Measurements from ENCODE around the gene MED15. TPM values are rescaled to one million over a fixed set of nuclear protein-coding genes. Genes with fewer than 3 reads are reported as not detected.

The MED15 gene
- total and polyA plus RNA-seq, 3 donors from 2014 or later = 71.0 to 101 (median 81.6) TPM

- H3K27me3 ChIP-seq = no peaks in the 10 kb centered on the region
- no peak for DNase-seq
- H3K27ac ChIP-seq = no peak overlapping the region
- TF ChIP-seq CTCF (IDR thresholded peaks at IDR 0.05) = no peak
- TF ChIP-seq POLR2A (IDR thresholded peaks at IDR 0.05) = no peak
- no peak overlapping the region for H3K4me3 ChIP-seq
- H3K4me1 ChIP-seq = peaks cover 4% of the 10 kb centered on the region
- no peaks in the 10 kb centered on the region for H3K36me3 ChIP-seq (ENCODE audit: low read depth, missing control alignments)
- intact Hi-C loops (cut with DNase I; ENCODE audit: low total_unique reads) = no loop called here
- WGBS, 2 donors = 67 to 88% methylated on average over 1 of the region's 1 CpG
- H3K9me3 ChIP-seq = no peaks in the 10 kb centered on the region
Observed at GRCh38 chr22:20577045-20577444, 69.6 kb downstream of the MED15 start.

- DNase-seq = no peak
- TF ChIP-seq POLR2A (IDR thresholded peaks at IDR 0.05) = no peak
- no peak for TF ChIP-seq CTCF (IDR thresholded peaks at IDR 0.05)
- no peak overlapping the region for H3K27ac ChIP-seq
- no peaks in the 10 kb centered on the region for H3K27me3 ChIP-seq
- 82 to 89% methylated on average over 8 of the region's 8 CpGs for WGBS, 2 donors
- no peak overlapping the region for H3K4me3 ChIP-seq
- no peaks in the 10 kb centered on the region for H3K36me3 ChIP-seq (ENCODE audit: low read depth, missing control alignments)
- intact Hi-C loops (cut with DNase I; ENCODE audit: low total_unique reads) = no loop called here
- H3K9me3 ChIP-seq = no peaks in the 10 kb centered on the region
- H3K4me1 ChIP-seq = peaks cover 4% of the 10 kb centered on the region
Observed at GRCh38 chr22:20577549-20577975, 70.2 kb downstream of the MED15 start.

GRCh38 chr22:20578192-20578591, 70.8 kb downstream of the MED15 start:
- H3K27me3 ChIP-seq = no peaks in the 10 kb centered on the region
- H3K36me3 ChIP-seq (ENCODE audit: low read depth, missing control alignments) = no peaks in the 10 kb centered on the region
- no peak for DNase-seq
- no peak overlapping the region for H3K27ac ChIP-seq
- TF ChIP-seq POLR2A (IDR thresholded peaks at IDR 0.05) (no peak), CTCF (IDR thresholded peaks at IDR 0.05) (no peak)
- H3K9me3 ChIP-seq = no peaks in the 10 kb centered on the region
- no peak overlapping the region for H3K4me3 ChIP-seq
- peaks cover 4% of the 10 kb centered on the region for H3K4me1 ChIP-seq
- intact Hi-C loops (cut with DNase I; ENCODE audit: low total_unique reads) = no loop called here
- WGBS, 2 donors = 71 to 84% methylated on average over 5 to 7 of the region's 7 CpGs

- 60 to 81% methylated on average over 1 to 5 of the region's 5 CpGs for WGBS, 2 donors
- no peak overlapping the region for H3K4me3 ChIP-seq
- intact Hi-C loops (cut with DNase I; ENCODE audit: low total_unique reads) = no loop called here
- no peak overlapping the region for H3K27ac ChIP-seq
- H3K9me3 ChIP-seq = no peaks in the 10 kb centered on the region
- peaks cover 4% of the 10 kb centered on the region for H3K4me1 ChIP-seq
- DNase-seq = no peak
- H3K36me3 ChIP-seq (ENCODE audit: low read depth, missing control alignments) = no peaks in the 10 kb centered on the region
- TF ChIP-seq CTCF (IDR thresholded peaks at IDR 0.05) (no peak), POLR2A (IDR thresholded peaks at IDR 0.05) (no peak)
- H3K27me3 ChIP-seq = no peaks in the 10 kb centered on the region
Observed at GRCh38 chr22:20578707-20579106, 71.3 kb downstream of the MED15 start.

- no peaks in the 10 kb centered on the region for H3K9me3 ChIP-seq
- WGBS, 2 donors = 69 to 86% methylated on average over 10 to 14 of the region's 14 CpGs
- intact Hi-C loops (cut with DNase I; ENCODE audit: low total_unique reads) = no loop called here
- no peak overlapping the region for H3K27ac ChIP-seq
- no peak for TF ChIP-seq CTCF (IDR thresholded peaks at IDR 0.05)
- no peak for TF ChIP-seq POLR2A (IDR thresholded peaks at IDR 0.05)
- H3K4me1 ChIP-seq = peaks cover 4% of the 10 kb centered on the region
- no peak for DNase-seq
- no peaks in the 10 kb centered on the region for H3K36me3 ChIP-seq (ENCODE audit: low read depth, missing control alignments)
- H3K27me3 ChIP-seq = no peaks in the 10 kb centered on the region
- no peak overlapping the region for H3K4me3 ChIP-seq
Observed at GRCh38 chr22:20579273-20580120, 72.1 kb downstream of the MED15 start.
